Adipose tissue (tissue), 3 donors: ENCODE data around the gene NTN1. TPM values are rescaled to one million over a fixed set of nuclear protein-coding genes. Genes with fewer than 3 reads are reported as not detected.
"Not testable (repeated sequence)": the region's sequence is repeated elsewhere in the genome, so short reads cannot be mapped to it uniquely, and the experiment has no call there.

ENCODE experiments used
- H3K27ac ChIP-seq: one replicate; pipeline ENCODE4 v1.5.1; 2013; ENCODE audit warnings: low read depth, low read length
- WGBS, 3 donors: extraction: QIAGEN DNeasy Blood & Tissue Kit; methylation state at CpG; one replicate each; pipeline ENCODE4 v1.1.7; 2013; 5-methylcytosine and 5-hydroxymethylcytosine counted together
- polyA plus RNA-seq, 3 donors: library from polyadenylated mRNA; stranded (reverse); fragments of 200-250 nt; gene quantifications; one replicate each; pipeline ENCODE4 v1.2.3, GENCODE V29; 2013
- donor health status: healthy with polysubstance abuse.
- donor health status: Bipolar disorder and iron deficiency.
- donor health status: healthy.

Gene NTN1
- polyA plus RNA-seq, 3 donors: 1.6 to 3.7 (median 2.0) TPM

- WGBS, 3 donors: 1 to 2% (median 1%) methylated on average over 44 to 82 of the region's 84 CpGs
- H3K27ac ChIP-seq: peak overlapping the region; percentile 87
Observed at GRCh38 chr17:9239793-9240658, 218.7 kb downstream of the NTN1 start.

- WGBS, 3 donors: 33 to 53% (median 43%) methylated on average over 16 to 17 of the region's 17 CpGs
- peak overlapping the region; percentile 87 for H3K27ac ChIP-seq
Observed at GRCh38 chr17:9240659-9241370, 219.5 kb downstream of the NTN1 start.

GRCh38 chr17:9241371-9241712, 220.0 kb downstream of the NTN1 start:
- peak overlapping the region; percentile 60 for H3K27ac ChIP-seq
- WGBS, 3 donors: 28 to 67% (median 32%) methylated on average over 9 to 10 of the region's 10 CpGs

GRCh38 chr17:9241774-9242496, 220.6 kb downstream of the NTN1 start:
- WGBS, 3 donors: 76 to 85% (median 85%) methylated on average over 13 to 16 of the region's 16 CpGs

GRCh38 chr17:9242497-9242881, 221.2 kb downstream of the NTN1 start:
- 83 to 86% (median 84%) methylated on average over 15 to 16 of the region's 16 CpGs for WGBS, 3 donors
- H3K27ac ChIP-seq: no peak overlapping the region

More at GRCh38 chr17:9241774-9242496, 220.6 kb downstream of the NTN1 start:
- H3K27ac ChIP-seq: no peak overlapping the region

GRCh38 chr17:9242983-9243382, 221.7 kb downstream of the NTN1 start:
- 77 to 88% (median 85%) methylated on average over 8 of the region's 8 CpGs for WGBS, 3 donors

GRCh38 chr17:9244066-9245052, 223.0 kb downstream of the NTN1 start:
- no peak overlapping the region for H3K27ac ChIP-seq
- 69 to 86% (median 71%) methylated on average over 21 of the region's 21 CpGs for WGBS, 3 donors

More at GRCh38 chr17:9242983-9243382, 221.7 kb downstream of the NTN1 start:
- H3K27ac ChIP-seq: no peak overlapping the region

GRCh38 chr17:9247401-9247938, 226.2 kb downstream of the NTN1 start:
- WGBS, 3 donors: 92 to 95% (median 94%) methylated on average over 21 of the region's 21 CpGs
- no peak overlapping the region for H3K27ac ChIP-seq

- H3K27ac ChIP-seq: no peak overlapping the region
- WGBS, 3 donors: 83 to 93% (median 88%) methylated on average over 21 of the region's 21 CpGs
Observed at GRCh38 chr17:9249245-9249953, 228.1 kb downstream of the NTN1 start.

GRCh38 chr17:9251273-9251672, 230.0 kb downstream of the NTN1 start:
- H3K27ac ChIP-seq: no peak overlapping the region
- WGBS, 3 donors: 86 to 87% (median 87%) methylated on average over 12 of the region's 12 CpGs

- H3K27ac ChIP-seq: no peak overlapping the region
- WGBS, 3 donors: 75 to 89% (median 82%) methylated on average over 3 of the region's 3 CpGs
Observed at GRCh38 chr17:9253308-9253707, 232.0 kb downstream of the NTN1 start.

GRCh38 chr17:9254841-9255240, 233.5 kb downstream of the NTN1 start:
- H3K27ac ChIP-seq: no peak overlapping the region
- 56 to 98% (median 79%) methylated on average over 2 of the region's 2 CpGs for WGBS, 3 donors

- no peak overlapping the region for H3K27ac ChIP-seq
- whole genome bisulfite sequencing, 3 donors: 68 to 83% (median 82%) methylated on average over 6 of the region's 6 CpGs
Observed at GRCh38 chr17:9255833-9256232, 234.5 kb downstream of the NTN1 start.

GRCh38 chr17:9256361-9256750, 235.0 kb downstream of the NTN1 start:
- H3K27ac ChIP-seq: no peak overlapping the region
- 73 to 86% (median 75%) methylated on average over 6 of the region's 6 CpGs for WGBS, 3 donors

- no peak overlapping the region for H3K27ac ChIP-seq
Observed at GRCh38 chr17:9256751-9257629, 235.7 kb downstream of the NTN1 start.

GRCh38 chr17:9257630-9257965, 236.3 kb downstream of the NTN1 start:
- 89 to 96% (median 95%) methylated on average over 9 of the region's 9 CpGs for WGBS, 3 donors
- not testable (repeated sequence) for H3K27ac ChIP-seq

More at GRCh38 chr17:9256751-9257629, 235.7 kb downstream of the NTN1 start:
- WGBS, 3 donors: 52 to 64% (median 53%) methylated on average over 19 of the region's 19 CpGs
